Gastrocnemius medialis (tissue), 4 donors: ENCODE results near the gene SAMD10. TPM values are rescaled to one million over a fixed set of nuclear protein-coding genes. Genes with fewer than 3 reads are reported as not detected.

Experiments used
- ATAC-seq, 2 donors: fragments of 150-250 bp; one replicate each; pipeline ENCODE4 v1.9.1; 2016
- DNase-seq, 2 donors: peaks; one replicate each; pipeline ENCODE4 v3.0.0-alpha.2; 2019
- H3K27ac ChIP-seq, 4 donors: fragments of 200-600 bp; sonication (generic); 1 replicate in 1 of 4; 2 replicates in 3 of 4; pipeline ENCODE4 v1.5.1; 2016 to 2018; ENCODE audit warnings: mild to moderate bottlenecking in 2 of 4, moderate library complexity in 1 of 4
- H3K27me3 ChIP-seq, 3 donors: fragments of 200-600 bp; sonication (generic) in 2 of 3; 1 replicate in 1 of 3; 2 replicates in 2 of 3; pipeline versions ENCODE4 v1.5.1 to v1.6.0; 2016 to 2019; ENCODE audit warnings: mild to moderate bottlenecking in 1 of 3, moderate library complexity in 1 of 3
- H3K36me3 ChIP-seq, 2 donors: fragments of 200-600 bp; sonication (generic) in 1 of 2; one replicate each; pipeline ENCODE4 v1.5.1; 2017 to 2018
- H3K4me1 ChIP-seq, 2 donors: fragments of 200-600 bp; sonication (generic) in 1 of 2; one replicate each; pipeline ENCODE4 v1.5.1; 2016 to 2017; ENCODE audit warnings: mild to moderate bottlenecking in 2 of 2
- H3K4me3 ChIP-seq, 4 donors: fragments of 200-600 bp; sonication (generic) in 3 of 4; 1 replicate in 1 of 4; 2 replicates in 3 of 4; pipeline ENCODE4 v1.5.1; 2016 to 2019; ENCODE audit warnings: mild to moderate bottlenecking in 2 of 4
- H3K9me3 ChIP-seq, 3 donors: fragments of 200-600 bp; sonication (generic) in 2 of 3; 1 replicate in 1 of 3; 2 replicates in 2 of 3; pipeline ENCODE4 v1.5.1; 2016 to 2019
- CTCF ChIP-seq, 5 experiments: fragments of 450-650 bp in 3 of 5; fragments of 200-600 bp in 2 of 5; sonication (generic) in 2 of 5; IDR thresholded peaks in 4 of 5; conservative IDR thresholded peaks in 1 of 5; 1 replicate in 4 of 5; 2 replicates in 1 of 5; pipeline ENCODE4 v1.5.1; 2016 to 2019; ENCODE audit warnings: antibody characterized with exemption in 5 of 5, mild to moderate bottlenecking in 3 of 5, moderate library complexity in 3 of 5
- POLR2A ChIP-seq, 2 donors: fragments of 450-650 bp; IDR thresholded peaks; one replicate each; pipeline ENCODE4 v1.6.1; 2017; ENCODE audit warnings: antibody characterized with exemption in 2 of 2, mild to moderate bottlenecking in 2 of 2, moderate library complexity in 2 of 2
- in situ Hi-C, 4 donors: fragments of 200-750 bp; cut with MboI; loops; one replicate each; pipeline versions ENCODE4 v1.15.0 to v1.8.0; 2017; ENCODE audit warnings: low sequenced_read_pairs in 4 of 4
- intact Hi-C: fragments of 100-400 bp; cut with DNase I; formaldehyde crosslinking; loops from one replicate; pipeline ENCODE4 v1.15.1; 2023; ENCODE audit warnings: low total_unique reads
- microRNA counts, 2 donors: library from miRNA; unstranded; fragments of <30 nt; microRNA quantifications; one replicate each; lab custom pipeline; 2016
- microRNA-seq, 2 donors: library from miRNA; unstranded; fragments of <30 nt; microRNA quantifications; one replicate each; pipeline ENCODE4, GENCODE V29; 2016; ENCODE audit warnings: borderline replicate concordance in 2 of 2
- total RNA-seq, 4 donors: library from RNA; depleted of rRNA; stranded (reverse); fragments of >200 nt; gene quantifications; one replicate each; pipeline versions ENCODE4 v1.1.0 to v1.2.3, GENCODE V29; 2016

SAMD10 gene
- total RNA-seq, 4 donors from 2014 or later = 0.24 to 1.9 (median 1.0) TPM; not detected in 1

DNA sequence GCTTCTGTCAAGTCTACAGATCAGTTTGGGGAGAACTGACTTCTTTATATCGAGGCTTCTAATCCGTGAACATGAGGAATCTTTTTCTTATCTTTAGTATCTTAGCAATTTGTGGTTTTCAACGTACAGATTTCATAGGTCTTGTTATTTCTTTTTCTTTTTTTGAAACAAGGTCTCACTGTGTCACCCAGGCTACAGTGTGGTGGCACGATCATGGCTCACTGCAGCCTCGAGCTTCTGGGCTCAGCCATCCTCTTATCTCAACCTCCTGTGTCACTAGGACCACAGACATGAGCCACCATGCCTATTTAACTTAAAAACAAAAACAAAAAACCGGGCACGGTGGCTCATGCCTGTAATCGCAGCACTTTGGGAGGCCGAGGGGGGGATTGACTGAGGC is 55.2 kb downstream of the SAMD10 start:
- ATAC-seq (no peak), DNase-seq (no peak)
- Histone ChIP-seq H3K4me1 (peaks cover 0 to 10% of the 10 kb centered on the region in 2 donors), H3K4me3 (no peak overlapping the region), H3K9me3 (no peaks in the 10 kb centered on the region), H3K27ac (no peak overlapping the region), H3K36me3 (peaks cover 0 to 13% of the 10 kb centered on the region in 2 donors), H3K27me3 (no peaks in the 10 kb centered on the region)
- intact Hi-C loops (no loop called here), in situ Hi-C loops (no loop called here)
- TF ChIP-seq POLR2A (IDR thresholded peaks at IDR 0.05) (no peak), CTCF (IDR thresholded peaks at IDR 0.05 in 4 of 5, conservative IDR thresholded peaks at IDR 0.05 in 1 of 5) (no peak)

MicroRNAs within 50 kb of the gene (microRNA counts, 767-probe panel; counts per million panel counts)
- 356 to 448 counts per million in 2 donors for microRNA hsa-miR-1914-5p (lab: Ali Mortazavi, UCI)
- microRNA hsa-miR-647 (lab: Ali Mortazavi, UCI) = 356 to 448 counts per million in 2 donors

Small RNA genes within 50 kb of the gene (microRNA-seq; reads per million reads assigned to microRNA genes)
- gene MIR1914 = 0 to 1.7 reads per million in 2 donors
- gene MIR647 = 0 reads per million in 2 donors

Other genes with a start within 250 kb of the SAMD10 start
- gene LIME1, start 243.0 kb downstream of the SAMD10 start, total RNA-seq = 1 to 10 TPM; 2.0 to 6.3 (median 4.1) TPM
- 10 to 100 TPM; 26.0 to 58.7 (median 39.1) TPM for gene SLC2A4RG, start 239.9 kb downstream of the SAMD10 start, total RNA-seq
- 1 to 10 TPM; 4.3 to 7.1 (median 5.6) TPM for gene ZBTB46, start 148.4 kb downstream of the SAMD10 start, total RNA-seq
- not detected for gene ABHD16B, start 118.1 kb downstream of the SAMD10 start, total RNA-seq
- gene TPD52L2, start 114.4 kb downstream of the SAMD10 start, total RNA-seq = 10 to 100 TPM; 57.7 to 92.4 (median 59.8) TPM
- gene DNAJC5, start 84.5 kb downstream of the SAMD10 start, total RNA-seq = 10 to 100 TPM; 18.5 to 26.4 (median 22.5) TPM
- 10 to 100 TPM; 22.0 to 46.4 (median 27.1) TPM for gene UCKL1, start 23.2 kb downstream of the SAMD10 start, total RNA-seq
- 10 to 100 TPM in 1 of 4 donors, 1 to 10 TPM in 3; 5.7 to 10.9 (median 8.8) TPM for gene ZNF512B, start 9.7 kb downstream of the SAMD10 start, total RNA-seq
- gene PRPF6, start 1.5 kb upstream of the SAMD10 start, total RNA-seq = 10 to 100 TPM; 39.3 to 68.4 (median 47.7) TPM
- gene C20orf204, start 56.5 kb upstream of the SAMD10 start, total RNA-seq = under 1 TPM in 3 of 4 donors, not detected in 1; 0.16 to 0.66 (median 0.33) TPM
- 1 to 10 TPM; 2.9 to 6.5 (median 5.6) TPM for gene SOX18, start 70.0 kb upstream of the SAMD10 start, total RNA-seq
- 10 to 100 TPM in 1 of 4 donors, 1 to 10 TPM in 3; 8.4 to 21.0 (median 8.8) TPM for gene TCEA2, start 83.6 kb upstream of the SAMD10 start, total RNA-seq
- gene RGS19, start 99.9 kb upstream of the SAMD10 start, total RNA-seq = 1 to 10 TPM in 3 of 4 donors, under 1 TPM in 1; 0.92 to 7.7 (median 3.5) TPM
- under 1 TPM; 0.10 to 0.68 (median 0.15) TPM for gene OPRL1, start 100.4 kb upstream of the SAMD10 start, total RNA-seq
- not detected for gene LKAAEAR1, start 104.8 kb upstream of the SAMD10 start, total RNA-seq
- not detected for gene NPBWR2, start 127.9 kb upstream of the SAMD10 start, total RNA-seq
- not detected for gene MYT1, start 184.8 kb upstream of the SAMD10 start, total RNA-seq